ENCODE results near the gene CYP2W1.

GRCh38 chr7:970744-971143 is 12.2 kb upstream of the CYP2W1 start:
- TF ChIP-seq MYC (IDR thresholded peaks at IDR 0.05; ENCODE audit: low read depth, low read length) = no peak
- no peak for TF ChIP-seq CTCF (IDR thresholded peaks at IDR 0.05; ENCODE audit: extremely low read depth in 1 of 2, insufficient read depth in 1 of 2, low read depth in 1 of 2, low read length in 2 of 2)
- TF ChIP-seq POLR2AphosphoS5 (IDR thresholded peaks at IDR 0.05; ENCODE audit: insufficient read depth, low read depth, low read length) = no peak

All from endothelial cell of umbilical vein (primary cell).